Liver (tissue), 9 donors: Measurements from ENCODE around the gene CDH4. TPM values are rescaled to one million over a fixed set of nuclear protein-coding genes. Genes with fewer than 3 reads are reported as not detected.

Experiments used
- DNase-seq: peaks from one replicate; pipeline ENCODE4 v3.0.0-alpha.2; 2017; ENCODE audit warnings: low spot score
- H3K27ac ChIP-seq, 2 donors: one replicate each; pipeline ENCODE4 v1.7.0; 2013; ENCODE audit warnings: inconsistent platforms in 2 of 2, low read length in 2 of 2, control low read depth in 1 of 2, low read depth in 1 of 2, mild to moderate bottlenecking in 1 of 2
- H3K27me3 ChIP-seq, 4 donors: one replicate each; pipeline versions ENCODE4 v1.6.1 to v1.7.0; 2013; ENCODE audit warnings: low read length in 3 of 4, inconsistent platforms in 1 of 4, mild to moderate bottlenecking in 1 of 4, moderate library complexity in 1 of 4; ENCODE audit not compliant: control insufficient read depth in 4 of 4, insufficient read depth in 4 of 4
- H3K36me3 ChIP-seq, 4 donors: one replicate each; pipeline versions ENCODE4 v1.6.1 to v1.7.0; 2013; ENCODE audit warnings: low read length in 3 of 4, mild to moderate bottlenecking in 3 of 4, low read depth in 1 of 4, moderate library complexity in 1 of 4; ENCODE audit not compliant: control insufficient read depth in 4 of 4, insufficient read depth in 3 of 4
- H3K4me1 ChIP-seq, 4 donors: one replicate each; pipeline versions ENCODE4 v1.6.1 to v1.7.0; 2013; ENCODE audit warnings: low read length in 3 of 4, mild to moderate bottlenecking in 3 of 4, moderate library complexity in 1 of 4; ENCODE audit not compliant: control insufficient read depth in 4 of 4, insufficient read depth in 4 of 4
- H3K4me3 ChIP-seq, 3 donors: one replicate each; pipeline versions ENCODE4 v1.6.1 to v1.7.0; 2013; ENCODE audit warnings: low read length in 3 of 3, control low read depth in 1 of 3, low read depth in 1 of 3, mild to moderate bottlenecking in 1 of 3
- H3K9ac ChIP-seq, 2 donors: one replicate each; pipeline ENCODE4 v1.7.0; 2013; ENCODE audit warnings: low read length in 2 of 2, mild to moderate bottlenecking in 2 of 2, moderate library complexity in 2 of 2, control low read depth in 1 of 2, low read depth in 1 of 2
- H3K9me3 ChIP-seq, 4 donors: one replicate each; pipeline versions ENCODE4 v1.6.1 to v1.7.0; 2013; ENCODE audit warnings: low read length in 3 of 4; ENCODE audit not compliant: control insufficient read depth in 4 of 4
- EGR1 ChIP-seq, 2 donors: IDR thresholded peaks; 2 replicates each; pipeline ENCODE4 v1.6.1; 2016 to 2018; ENCODE audit warnings: antibody characterized with exemption in 2 of 2, low read depth in 2 of 2
- FOXA1 ChIP-seq: IDR thresholded peaks from 2 replicates; pipeline ENCODE4 v1.6.1; 2016; ENCODE audit warnings: antibody characterized with exemption
- FOXA2 ChIP-seq: IDR thresholded peaks from 2 replicates; pipeline ENCODE4 v1.6.1; 2016; ENCODE audit warnings: antibody characterized with exemption
- GABPA ChIP-seq, 2 donors: IDR thresholded peaks in 1 of 2; conservative IDR thresholded peaks in 1 of 2; 2 replicates each; pipeline ENCODE4 v1.6.1; 2016; ENCODE audit warnings: antibody characterized with exemption in 2 of 2, mild to moderate bottlenecking in 1 of 2, moderate library complexity in 1 of 2
- HNF4G ChIP-seq: IDR thresholded peaks from 2 replicates; pipeline ENCODE4 v1.6.1; 2016; ENCODE audit warnings: antibody characterized with exemption
- JUND ChIP-seq, 2 donors: IDR thresholded peaks; 2 replicates each; pipeline ENCODE4 v1.6.1; 2016; ENCODE audit warnings: antibody characterized with exemption in 2 of 2
- NR2F2 ChIP-seq: IDR thresholded peaks from 2 replicates; pipeline ENCODE4 v1.6.1; 2016; ENCODE audit warnings: antibody characterized with exemption
- RAD21 ChIP-seq, 2 donors: IDR thresholded peaks; 2 replicates each; pipeline ENCODE4 v1.6.1; 2016; ENCODE audit warnings: antibody characterized with exemption in 2 of 2, mild to moderate bottlenecking in 2 of 2
- RXRA ChIP-seq, 2 donors: IDR thresholded peaks; 2 replicates each; pipeline ENCODE4 v1.6.1; 2017 to 2018; ENCODE audit warnings: antibody characterized with exemption in 2 of 2, mild to moderate bottlenecking in 1 of 2
- TAF1 ChIP-seq: conservative IDR thresholded peaks from 2 replicates; pipeline ENCODE4 v1.6.1; 2016; ENCODE audit warnings: antibody characterized with exemption, mild to moderate bottlenecking
- YY1 ChIP-seq: IDR thresholded peaks from 2 replicates; pipeline ENCODE4 v1.6.1; 2016; ENCODE audit warnings: antibody characterized with exemption, mild to moderate bottlenecking
- WGBS: extraction: QIAGEN DNeasy Blood & Tissue Kit; methylation state at CpG from one replicate; pipeline ENCODE4 v1.1.7; 2013; 5-methylcytosine and 5-hydroxymethylcytosine counted together
- polyA plus RNA-seq, 2 donors: library from polyadenylated mRNA; stranded (reverse) in 1 of 2; unstranded in 1 of 2; fragments of 200-250 nt in 1 of 2; fragments of >200 nt in 1 of 2; fragmentation: Nextera tagmentation in 1 of 2; extraction: Ambion mirVana in 1 of 2; gene quantifications; one replicate each; pipeline versions ENCODE4 v1.2.1 to v1.2.3, GENCODE V29; 2013 to 2015
- total RNA-seq, 2 donors: library from RNA; depleted of rRNA; stranded (reverse); fragments of >200 nt; gene quantifications; one replicate each; pipeline ENCODE4 v1.2.3, GENCODE V29; 2014
- TF ChIP-seq, protein P1 (sequence below): IDR thresholded peaks from 2 replicates; pipeline ENCODE4 v1.6.1; 2016; ENCODE audit warnings: antibody characterized with exemption
- TF ChIP-seq, protein P2 (sequence below): IDR thresholded peaks from 2 replicates; pipeline ENCODE4 v1.6.1; 2016; ENCODE audit warnings: antibody characterized with exemption, mild to moderate bottlenecking
- TF ChIP-seq, protein P3 (sequence below): IDR thresholded peaks from 2 replicates; pipeline ENCODE4 v1.6.1; 2016; ENCODE audit warnings: antibody characterized with exemption
- TF ChIP-seq, protein P4 (sequence below): fragments of 150-350 bp; IDR thresholded peaks from 2 replicates; pipeline ENCODE4 v1.5.1; 2017; ENCODE audit warnings: improper control_type of control experiment, low read depth, low read length; ENCODE audit not compliant: missing input control
- donor health status: healthy.
- donor health status: healthy.
- donor health status: healthy.
- donor health status: healthy.
- donor health status: healthy.

Gene CDH4
- total and polyA plus RNA-seq, 4 donors: 0.03 to 0.25 (median 0.19) TPM; not detected in 1

DNA sequence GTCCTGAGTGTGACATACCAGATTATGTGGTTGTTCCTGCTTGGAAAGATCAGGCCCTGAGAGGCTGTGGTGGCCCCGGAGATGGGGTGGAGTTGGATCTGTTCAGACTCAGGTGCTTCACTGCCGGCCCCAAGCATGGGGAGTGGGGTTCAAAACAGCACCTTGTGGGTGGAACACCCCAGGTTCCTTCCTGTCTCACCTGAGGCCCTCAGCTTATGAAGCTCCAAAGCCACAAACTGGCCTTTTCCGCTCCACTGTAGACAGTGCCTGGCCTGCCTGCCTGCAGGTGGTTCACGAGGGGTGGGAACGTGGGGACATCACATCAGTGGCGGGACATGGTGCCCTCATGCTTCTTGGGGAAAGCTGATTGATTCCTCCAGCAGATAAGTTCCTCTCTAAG is 667.2 kb downstream of the CDH4 start:
- 85% methylated on average over 6 of the region's 6 CpGs for WGBS
- Histone ChIP-seq H3K4me1 (no peaks in the 10 kb centered on the region), H3K27me3 (peaks cover 0 to 3% (median 0%) of the 10 kb centered on the region in 4 donors), H3K4me3 (no peak overlapping the region), H3K9ac (no peak overlapping the region), H3K27ac (no peak overlapping the region), H3K9me3 (peaks cover 0 to 3% (median 0%) of the 10 kb centered on the region in 4 donors), H3K36me3 (no peaks in the 10 kb centered on the region)
- DNase-seq: no peak
- TF ChIP-seq, protein P1, sequence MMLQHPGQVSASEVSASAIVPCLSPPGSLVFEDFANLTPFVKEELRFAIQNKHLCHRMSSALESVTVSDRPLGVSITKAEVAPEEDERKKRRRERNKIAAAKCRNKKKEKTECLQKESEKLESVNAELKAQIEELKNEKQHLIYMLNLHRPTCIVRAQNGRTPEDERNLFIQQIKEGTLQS: no peak

DNA sequence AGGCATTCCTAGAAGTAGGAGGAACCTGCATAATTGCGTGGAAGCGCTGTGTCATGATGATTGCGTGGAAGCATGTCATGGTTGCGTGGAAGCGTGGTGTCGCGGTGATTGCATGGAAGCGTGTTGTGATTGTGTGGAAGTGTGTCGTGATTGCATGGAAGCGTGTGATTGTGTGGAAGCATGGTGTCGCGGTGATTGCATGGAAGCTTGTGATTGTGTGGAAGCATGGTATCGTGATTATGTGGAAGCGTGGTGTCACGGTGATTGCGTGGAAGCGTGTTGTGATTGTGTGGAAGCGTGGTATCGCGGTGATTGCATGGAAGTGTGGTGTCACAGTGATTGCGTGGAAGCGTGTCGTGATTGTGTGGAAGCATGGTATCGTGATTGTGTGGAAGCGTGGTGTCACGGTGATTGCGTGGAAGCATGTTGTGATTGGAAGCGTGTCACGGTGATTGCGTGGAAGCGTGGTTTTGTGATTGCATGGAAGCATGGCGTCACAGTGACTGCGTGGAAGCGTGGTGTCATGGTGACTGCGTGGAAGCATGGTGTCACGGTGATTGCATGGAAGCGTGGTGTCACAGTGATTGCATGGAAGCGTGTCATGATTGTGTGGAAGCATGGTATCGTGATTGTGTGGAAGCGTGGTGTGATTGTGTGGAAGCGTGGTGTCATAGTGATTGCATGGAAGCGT is 667.8 kb downstream of the CDH4 start:
- Histone ChIP-seq H3K9me3 (peaks cover 0 to 3% (median 0%) of the 10 kb centered on the region in 4 donors), H3K4me3 (no peak overlapping the region), H3K27ac (no peak overlapping the region), H3K9ac (no peak overlapping the region), H3K36me3 (no peaks in the 10 kb centered on the region), H3K4me1 (no peaks in the 10 kb centered on the region), H3K27me3 (peaks cover 0 to 3% (median 0%) of the 10 kb centered on the region in 4 donors)
- TF ChIP-seq RXRA (IDR thresholded peaks at IDR 0.05): no peak
- no peak for TF ChIP-seq TAF1
- no peak for TF ChIP-seq EGR1 (IDR thresholded peaks at IDR 0.05; ENCODE audit: low read depth in 2 of 2)
- TF ChIP-seq GABPA (IDR thresholded peaks at IDR 0.05 in 1 of 2, conservative IDR thresholded peaks at IDR 0.05 in 1 of 2): no peak
- no peak for TF ChIP-seq YY1
- TF ChIP-seq, protein P2, sequence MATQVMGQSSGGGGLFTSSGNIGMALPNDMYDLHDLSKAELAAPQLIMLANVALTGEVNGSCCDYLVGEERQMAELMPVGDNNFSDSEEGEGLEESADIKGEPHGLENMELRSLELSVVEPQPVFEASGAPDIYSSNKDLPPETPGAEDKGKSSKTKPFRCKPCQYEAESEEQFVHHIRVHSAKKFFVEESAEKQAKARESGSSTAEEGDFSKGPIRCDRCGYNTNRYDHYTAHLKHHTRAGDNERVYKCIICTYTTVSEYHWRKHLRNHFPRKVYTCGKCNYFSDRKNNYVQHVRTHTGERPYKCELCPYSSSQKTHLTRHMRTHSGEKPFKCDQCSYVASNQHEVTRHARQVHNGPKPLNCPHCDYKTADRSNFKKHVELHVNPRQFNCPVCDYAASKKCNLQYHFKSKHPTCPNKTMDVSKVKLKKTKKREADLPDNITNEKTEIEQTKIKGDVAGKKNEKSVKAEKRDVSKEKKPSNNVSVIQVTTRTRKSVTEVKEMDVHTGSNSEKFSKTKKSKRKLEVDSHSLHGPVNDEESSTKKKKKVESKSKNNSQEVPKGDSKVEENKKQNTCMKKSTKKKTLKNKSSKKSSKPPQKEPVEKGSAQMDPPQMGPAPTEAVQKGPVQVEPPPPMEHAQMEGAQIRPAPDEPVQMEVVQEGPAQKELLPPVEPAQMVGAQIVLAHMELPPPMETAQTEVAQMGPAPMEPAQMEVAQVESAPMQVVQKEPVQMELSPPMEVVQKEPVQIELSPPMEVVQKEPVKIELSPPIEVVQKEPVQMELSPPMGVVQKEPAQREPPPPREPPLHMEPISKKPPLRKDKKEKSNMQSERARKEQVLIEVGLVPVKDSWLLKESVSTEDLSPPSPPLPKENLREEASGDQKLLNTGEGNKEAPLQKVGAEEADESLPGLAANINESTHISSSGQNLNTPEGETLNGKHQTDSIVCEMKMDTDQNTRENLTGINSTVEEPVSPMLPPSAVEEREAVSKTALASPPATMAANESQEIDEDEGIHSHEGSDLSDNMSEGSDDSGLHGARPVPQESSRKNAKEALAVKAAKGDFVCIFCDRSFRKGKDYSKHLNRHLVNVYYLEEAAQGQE: no peak
- TF ChIP-seq, protein P3, sequence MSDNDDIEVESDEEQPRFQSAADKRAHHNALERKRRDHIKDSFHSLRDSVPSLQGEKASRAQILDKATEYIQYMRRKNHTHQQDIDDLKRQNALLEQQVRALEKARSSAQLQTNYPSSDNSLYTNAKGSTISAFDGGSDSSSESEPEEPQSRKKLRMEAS: no peak
- TF ChIP-seq FOXA1: no peak
- no peak for TF ChIP-seq HNF4G
- no peak for TF ChIP-seq JUND (IDR thresholded peaks at IDR 0.05)
- no peak for TF ChIP-seq RAD21 (IDR thresholded peaks at IDR 0.05)
- no peak for TF ChIP-seq NR2F2
- TF ChIP-seq FOXA2: no peak
- TF ChIP-seq, protein P4, sequence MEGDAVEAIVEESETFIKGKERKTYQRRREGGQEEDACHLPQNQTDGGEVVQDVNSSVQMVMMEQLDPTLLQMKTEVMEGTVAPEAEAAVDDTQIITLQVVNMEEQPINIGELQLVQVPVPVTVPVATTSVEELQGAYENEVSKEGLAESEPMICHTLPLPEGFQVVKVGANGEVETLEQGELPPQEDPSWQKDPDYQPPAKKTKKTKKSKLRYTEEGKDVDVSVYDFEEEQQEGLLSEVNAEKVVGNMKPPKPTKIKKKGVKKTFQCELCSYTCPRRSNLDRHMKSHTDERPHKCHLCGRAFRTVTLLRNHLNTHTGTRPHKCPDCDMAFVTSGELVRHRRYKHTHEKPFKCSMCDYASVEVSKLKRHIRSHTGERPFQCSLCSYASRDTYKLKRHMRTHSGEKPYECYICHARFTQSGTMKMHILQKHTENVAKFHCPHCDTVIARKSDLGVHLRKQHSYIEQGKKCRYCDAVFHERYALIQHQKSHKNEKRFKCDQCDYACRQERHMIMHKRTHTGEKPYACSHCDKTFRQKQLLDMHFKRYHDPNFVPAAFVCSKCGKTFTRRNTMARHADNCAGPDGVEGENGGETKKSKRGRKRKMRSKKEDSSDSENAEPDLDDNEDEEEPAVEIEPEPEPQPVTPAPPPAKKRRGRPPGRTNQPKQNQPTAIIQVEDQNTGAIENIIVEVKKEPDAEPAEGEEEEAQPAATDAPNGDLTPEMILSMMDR: no peak
- WGBS: 85% methylated on average over 42 of the region's 42 CpGs
- DNase-seq: no peak
